ENCODE measurements around the gene FAM174C. TPM values are rescaled to one million over a fixed set of nuclear protein-coding genes. Genes with fewer than 3 reads are reported as not detected.

The FAM174C gene
- total RNA-seq, 1 experiment from 2014 or later: 85.2 TPM

DNA sequence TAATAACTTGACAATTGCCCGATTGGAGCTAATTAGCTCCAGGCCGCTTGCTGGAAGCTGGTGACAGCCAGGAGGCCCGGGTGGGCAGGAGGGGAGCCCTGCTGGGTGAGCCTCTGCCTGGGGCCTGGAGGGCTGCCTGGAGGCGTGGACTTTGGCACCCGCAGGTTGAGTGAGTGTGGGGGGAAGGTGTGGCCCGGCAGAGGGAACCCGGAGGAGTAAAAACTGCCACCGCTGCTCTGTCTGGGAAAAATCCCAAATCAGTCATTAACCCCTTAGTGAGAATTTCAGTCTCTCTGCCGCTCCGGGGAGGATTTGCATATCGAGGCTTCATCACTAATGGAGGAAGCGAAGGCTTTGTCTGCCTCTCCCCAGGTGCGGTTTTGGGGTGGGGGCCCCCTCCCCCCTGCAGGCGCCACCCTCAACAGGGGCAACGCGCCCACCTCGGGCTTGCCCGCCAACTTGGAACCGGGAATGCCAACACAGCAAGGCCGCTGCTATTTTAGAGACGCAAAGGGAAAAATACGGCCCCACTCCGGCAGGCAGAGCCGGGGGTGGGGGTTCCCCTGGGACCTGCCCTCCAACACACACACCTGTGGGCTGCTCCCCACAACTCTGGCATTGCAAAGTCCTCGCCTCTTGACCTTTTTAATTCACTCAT is 16.6 kb downstream of the FAM174C start:
- Mint-ChIP-seq H3K36me3 (ENCODE audit: insufficient read depth, unreplicated experiment) (no peaks in the 10 kb centered on the region), H3K27ac (ENCODE audit: low read depth, unreplicated experiment) (no peak overlapping the region), H3K4me1 (ENCODE audit: insufficient read depth, unreplicated experiment) (peaks cover 5% of the 10 kb centered on the region), H3K9me3 (ENCODE audit: unreplicated experiment) (no peaks in the 10 kb centered on the region), H3K27me3 (ENCODE audit: insufficient read depth, unreplicated experiment) (peaks cover 12% of the 10 kb centered on the region), H3K4me3 (ENCODE audit: unreplicated experiment) (no peak overlapping the region)
- intact Hi-C loops (cut with micrococcal nuclease): no loop called here
- TF ChIP-seq CTCF (IDR thresholded peaks at IDR 0.05; ENCODE audit: unreplicated experiment): no peak
- no TSS peak for BruUV-seq (replicated peaks)
- DNase-seq (ENCODE audit: unreplicated experiment): no peak
- ChIA-PET CTCF (no interaction called here), POLR2A (no interaction called here)

GRCh38 chr19:1292419-1293151 is 17.3 kb downstream of the FAM174C start:
- Mint-ChIP-seq H3K27me3 (ENCODE audit: insufficient read depth, unreplicated experiment) (peaks cover 11% of the 10 kb centered on the region), H3K4me3 (ENCODE audit: unreplicated experiment) (no peak overlapping the region), H3K36me3 (ENCODE audit: insufficient read depth, unreplicated experiment) (no peaks in the 10 kb centered on the region), H3K27ac (ENCODE audit: low read depth, unreplicated experiment) (no peak overlapping the region), H3K4me1 (ENCODE audit: insufficient read depth, unreplicated experiment) (peaks cover 5% of the 10 kb centered on the region), H3K9me3 (ENCODE audit: unreplicated experiment) (no peaks in the 10 kb centered on the region)
- BruUV-seq (replicated peaks): no TSS peak
- no peak for DNase-seq (ENCODE audit: unreplicated experiment)
- TF ChIP-seq CTCF (IDR thresholded peaks at IDR 0.05; ENCODE audit: unreplicated experiment): no peak
- ChIA-PET POLR2A (no interaction called here), CTCF (no interaction called here)
- intact Hi-C loops (cut with micrococcal nuclease): no loop called here

DNA sequence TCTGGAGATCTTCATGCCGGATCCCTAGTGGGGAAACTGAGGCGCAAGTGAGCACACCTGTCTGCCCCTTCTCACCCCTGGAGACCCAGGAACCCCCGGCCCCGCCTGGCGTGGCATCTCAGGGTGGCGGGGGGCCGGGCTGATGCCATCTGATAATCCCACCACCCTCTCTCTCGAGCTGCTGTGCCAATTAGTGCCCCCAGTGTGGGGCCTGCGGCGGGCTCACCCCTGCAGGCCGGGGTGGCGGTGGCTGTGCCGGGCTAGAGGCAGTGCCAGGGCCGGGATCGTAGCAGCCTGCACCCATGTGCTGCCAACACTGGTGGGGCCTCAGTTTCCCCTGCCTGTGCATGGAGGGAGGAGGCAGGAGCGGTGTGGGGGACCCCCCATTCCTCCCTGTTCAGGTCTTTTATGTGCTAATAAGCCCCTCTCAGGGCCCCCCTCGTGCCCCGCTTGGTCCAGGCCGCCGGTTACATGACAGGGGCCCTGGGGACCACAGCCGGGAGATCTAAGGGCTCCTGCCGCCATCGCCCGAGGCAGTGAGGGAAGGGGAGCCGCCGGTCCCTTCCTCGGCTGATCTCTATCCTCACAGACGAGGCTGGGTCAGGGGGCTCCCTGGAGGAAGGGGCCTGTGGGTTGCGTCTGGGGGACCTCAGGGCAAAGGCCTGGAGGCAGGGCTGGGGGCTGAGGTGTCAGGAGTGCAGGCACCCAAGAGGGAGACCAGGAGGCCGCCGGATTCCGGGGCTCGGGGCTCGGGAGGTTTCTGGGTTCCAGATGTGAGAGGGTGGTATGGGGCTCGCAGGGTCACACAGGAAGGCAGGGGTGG is 18.7 kb downstream of the FAM174C start:
- Mint-ChIP-seq H3K36me3 (ENCODE audit: insufficient read depth, unreplicated experiment) (no peaks in the 10 kb centered on the region), H3K27me3 (ENCODE audit: insufficient read depth, unreplicated experiment) (peaks cover 11% of the 10 kb centered on the region), H3K4me3 (ENCODE audit: unreplicated experiment) (no peak overlapping the region), H3K9me3 (ENCODE audit: unreplicated experiment) (no peaks in the 10 kb centered on the region), H3K4me1 (ENCODE audit: insufficient read depth, unreplicated experiment) (peaks cover 5% of the 10 kb centered on the region), H3K27ac (ENCODE audit: low read depth, unreplicated experiment) (no peak overlapping the region)
- no peak for TF ChIP-seq CTCF (IDR thresholded peaks at IDR 0.05; ENCODE audit: unreplicated experiment)
- no TSS peak for BruUV-seq (replicated peaks)
- intact Hi-C loops (cut with micrococcal nuclease): no loop called here
- POLR2A ChIA-PET: no interaction called here
- DNase-seq (ENCODE audit: unreplicated experiment): no peak
- CTCF ChIA-PET: interaction anchor here (0.7 kb wide), 1 partner anchor 15 kb away, joined by 3 read pairs; no protein-coding TSS in a partner anchor

- intact Hi-C loops (cut with micrococcal nuclease): no loop called here
- ChIA-PET POLR2A (no interaction called here), CTCF (interaction anchor here (0.7 kb wide), 1 partner anchor 15 kb away, joined by 3 read pairs; no protein-coding TSS in a partner anchor)
- H3K9me3 Mint-ChIP-seq (ENCODE audit: unreplicated experiment): no peaks in the 10 kb centered on the region
- H3K36me3 Mint-ChIP-seq (ENCODE audit: insufficient read depth, unreplicated experiment): no peaks in the 10 kb centered on the region
- no peak for TF ChIP-seq CTCF (IDR thresholded peaks at IDR 0.05; ENCODE audit: unreplicated experiment)
- no peak overlapping the region for H3K4me3 Mint-ChIP-seq (ENCODE audit: unreplicated experiment)
- H3K27ac Mint-ChIP-seq (ENCODE audit: low read depth, unreplicated experiment): no peak overlapping the region
- H3K4me1 Mint-ChIP-seq (ENCODE audit: insufficient read depth, unreplicated experiment): peaks cover 5% of the 10 kb centered on the region
- BruUV-seq (replicated peaks): no TSS peak
- DNase-seq (ENCODE audit: unreplicated experiment): no peak
- H3K27me3 Mint-ChIP-seq (ENCODE audit: insufficient read depth, unreplicated experiment): peaks cover 11% of the 10 kb centered on the region
These were observed 19.4 kb downstream of the FAM174C start for GRCh38 chr19:1294688-1295087.
